Endometrial microvascular endothelial cells (primary cell): ENCODE results near the gene CTBP1. TPM values are rescaled to one million over a fixed set of nuclear protein-coding genes. Genes with fewer than 3 reads are reported as not detected.

ENCODE experiments used
- total RNA-seq: library from RNA; depleted of rRNA; stranded (reverse); fragments of >200 nt; gene quantifications from one replicate; pipeline ENCODE4 v1.2.3, GENCODE V29; 2015; ENCODE audit errors: inconsistent ontology term

The CTBP1 gene
- total RNA-seq, 1 donor from 2014 or later = 237 TPM

Other genes with a start within 250 kb of the CTBP1 start
- gene FGFRL1, start 237.5 kb downstream of the CTBP1 start, total RNA-seq = 11.9 TPM
- 0.19 TPM for gene RNF212, start 135.6 kb downstream of the CTBP1 start, total RNA-seq
- gene SPON2, start 76.5 kb downstream of the CTBP1 start, total RNA-seq = 3.3 TPM
- gene MAEA, start 40.8 kb upstream of the CTBP1 start, total RNA-seq = 61.2 TPM
- gene UVSSA, start 98.1 kb upstream of the CTBP1 start, total RNA-seq = 7.4 TPM
- not detected for gene NKX1-1, start 157.3 kb upstream of the CTBP1 start, total RNA-seq